GM19328 (cell line): ENCODE results near the gene BRINP2.
"Not testable (repeated sequence)": the region's sequence is repeated elsewhere in the genome, so short reads cannot be mapped to it uniquely, and the experiment has no call there.

Experiments used
- ATAC-seq: cut with Tn5 transposase; IDR thresholded peaks from one replicate; pipeline ENCODE4 v1.9.1; 2021; ENCODE audit warnings: mild to moderate bottlenecking, moderate library complexity; ENCODE audit not compliant: unreplicated experiment

Gene BRINP2

DNA sequence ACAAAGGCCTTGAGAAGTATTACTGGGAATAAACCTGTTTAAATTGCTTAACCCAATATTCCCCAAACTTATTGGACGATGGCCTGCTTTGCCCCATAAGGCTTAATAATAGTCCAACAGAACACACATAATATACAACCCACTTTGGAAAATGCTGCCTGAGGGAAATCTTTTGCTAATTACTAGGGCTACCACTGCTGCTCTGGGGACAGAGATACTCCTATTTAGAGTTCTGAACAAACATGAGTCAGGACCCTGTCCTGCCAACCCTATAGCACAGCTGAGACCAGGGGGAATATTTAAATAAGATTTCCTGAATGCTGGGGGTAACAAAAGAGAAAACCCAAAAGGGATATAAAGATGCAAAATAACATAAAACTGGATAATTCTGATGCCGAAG lies 139.1 kb downstream of the BRINP2 start:
- no peak for ATAC-seq

DNA sequence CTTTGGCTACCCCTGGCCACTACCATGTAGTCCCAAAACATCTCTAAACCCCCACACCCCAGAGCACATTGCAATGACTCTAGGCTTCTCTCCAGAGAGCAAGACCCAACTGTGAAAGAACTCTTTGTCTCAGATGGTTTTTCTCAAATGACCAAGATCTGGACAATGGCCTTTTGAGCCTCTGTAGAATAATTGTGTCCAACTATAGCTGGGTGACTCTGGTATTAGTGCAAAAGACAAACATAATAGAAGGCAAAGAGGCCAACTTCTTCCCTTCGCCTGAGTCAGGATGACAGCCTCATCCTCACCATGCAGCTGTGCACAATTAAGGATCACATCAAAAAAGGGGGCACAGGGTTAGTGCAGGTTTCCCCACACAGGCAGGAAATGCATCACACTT lies 139.6 kb downstream of the BRINP2 start:
- no peak for ATAC-seq

DNA sequence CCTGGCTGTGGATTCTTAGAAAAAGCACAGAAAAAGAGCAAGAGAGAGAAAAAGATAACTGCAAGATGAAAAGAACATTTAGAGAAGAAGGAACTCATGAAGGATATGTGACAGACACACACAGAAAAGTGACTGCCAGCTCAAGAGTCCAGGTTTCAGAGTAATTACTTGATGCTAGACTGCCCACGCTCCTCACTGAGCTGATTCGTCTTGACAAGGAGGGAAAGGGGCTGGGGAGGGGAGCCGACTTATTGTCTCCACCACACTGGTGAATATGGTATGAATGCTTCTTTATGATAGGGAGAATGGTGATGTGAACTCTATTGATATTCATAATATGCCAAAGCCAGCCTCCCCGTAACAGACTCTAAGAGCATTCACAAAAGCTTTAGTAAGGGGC lies 140.4 kb downstream of the BRINP2 start:
- ATAC-seq, result no peak

DNA sequence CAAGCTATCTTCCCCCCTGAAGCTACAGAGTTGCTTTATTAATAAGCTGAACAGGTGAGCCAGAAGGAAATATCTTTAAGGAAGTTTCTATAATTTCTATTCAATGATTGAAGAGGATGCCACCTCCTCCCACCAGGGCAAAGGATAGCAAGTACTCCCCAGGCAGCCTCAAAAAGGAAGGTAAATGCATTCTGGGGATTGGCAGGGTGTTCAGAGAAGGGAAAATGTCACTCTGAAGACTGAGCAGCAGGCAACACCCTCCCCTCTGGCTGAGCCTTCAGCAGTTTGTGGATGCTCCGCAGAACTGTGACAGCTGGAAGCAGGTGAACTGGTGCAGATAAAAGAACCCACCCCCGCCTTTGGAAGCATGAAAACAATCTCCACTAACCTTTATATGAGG lies 140.8 kb downstream of the BRINP2 start:
- no peak for ATAC-seq

DNA sequence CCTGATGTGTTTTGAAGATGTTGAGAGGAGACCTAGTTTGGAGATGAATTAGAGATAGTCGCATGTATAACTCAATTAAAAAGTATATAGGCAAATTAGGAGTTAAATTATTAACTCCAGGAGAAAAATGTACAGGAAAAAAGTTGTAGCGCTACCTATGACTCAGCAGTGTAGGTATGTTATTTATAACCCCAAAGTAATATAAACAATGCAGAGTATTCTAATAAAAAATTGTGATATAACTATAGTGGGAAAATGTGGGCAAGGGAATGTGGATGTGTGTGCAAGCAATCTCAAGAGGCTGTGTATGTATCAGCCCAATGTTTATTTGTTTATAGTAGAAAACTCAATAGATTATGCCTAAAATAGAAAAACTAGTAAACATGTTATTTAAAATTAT lies 144.5 kb downstream of the BRINP2 start:
- no peak for ATAC-seq

DNA sequence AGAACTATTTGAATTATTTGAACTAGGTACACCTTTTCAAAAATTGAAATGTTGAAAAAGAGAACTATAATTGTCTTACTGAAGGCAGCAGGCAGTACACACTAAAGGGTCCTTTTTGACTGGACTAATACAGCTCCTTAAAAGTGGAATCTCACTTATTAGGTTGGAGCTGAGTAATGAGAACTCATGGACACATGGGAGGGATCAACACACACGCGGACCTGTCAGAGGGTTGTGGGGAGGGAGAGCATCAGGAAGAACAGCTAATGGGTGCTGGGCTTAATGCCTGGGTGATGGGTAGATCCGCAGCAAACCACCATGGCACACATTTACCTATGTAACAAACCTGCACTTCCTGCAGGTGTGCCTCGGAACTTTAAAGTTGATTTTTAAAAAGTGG lies 145.0 kb downstream of the BRINP2 start:
- no peak for ATAC-seq

DNA sequence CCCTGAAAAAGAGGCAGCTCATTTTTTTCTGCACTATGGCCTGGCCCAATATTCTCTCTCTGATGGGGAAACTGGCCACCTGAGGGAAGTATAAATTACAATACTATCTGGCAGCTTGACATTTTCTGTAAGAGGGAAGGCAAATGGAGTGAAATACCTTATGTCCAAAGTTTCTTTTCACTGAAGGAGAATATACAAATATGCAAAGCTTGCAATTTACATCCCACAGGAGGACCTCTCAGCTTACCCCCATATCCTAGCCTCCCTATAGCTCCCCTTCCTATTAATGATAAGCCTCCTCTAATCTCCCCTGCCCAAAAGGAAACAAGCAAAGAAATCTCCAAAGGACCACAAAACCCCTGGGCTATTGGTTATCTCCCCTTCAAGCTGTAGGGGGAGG lies 150.7 kb downstream of the BRINP2 start:
- not testable (repeated sequence) for ATAC-seq

DNA sequence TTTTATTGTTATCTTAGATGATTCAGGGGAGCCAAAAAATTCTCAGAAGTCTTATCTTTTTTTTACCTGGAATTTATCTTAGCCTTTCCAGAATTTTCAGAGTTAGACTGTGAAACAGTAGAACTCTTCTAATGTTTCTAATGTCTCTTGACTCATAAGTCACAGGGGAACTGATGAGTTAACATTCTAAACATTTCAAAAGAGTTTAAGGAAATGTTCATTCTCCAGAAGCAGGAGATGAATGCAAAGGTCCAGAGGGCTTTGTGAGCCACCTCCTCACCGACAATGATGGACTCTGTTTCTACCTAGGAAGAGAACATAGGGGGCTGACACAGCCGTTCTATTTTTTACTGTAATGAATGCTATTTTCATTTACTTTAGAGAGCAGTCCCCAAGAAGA lies 157.5 kb downstream of the BRINP2 start:
- ATAC-seq, result no peak

DNA sequence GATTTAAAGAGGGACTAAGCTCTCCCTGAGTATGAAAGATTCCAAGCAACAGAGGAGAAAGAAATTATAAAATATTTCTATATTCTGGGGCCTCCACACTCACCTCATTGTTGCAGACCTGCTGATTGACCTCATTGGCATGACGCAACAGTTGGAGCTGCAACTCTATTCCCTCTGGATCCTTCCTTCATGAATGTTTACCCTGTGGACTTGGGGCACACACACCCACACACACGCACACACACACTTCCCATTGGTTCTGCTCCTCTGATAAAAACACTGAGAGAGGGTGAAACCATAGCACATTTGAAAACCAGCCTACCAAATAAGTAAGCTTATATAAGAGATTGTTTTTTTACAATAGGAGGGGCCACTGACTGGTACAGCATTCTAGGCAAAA lies 159.1 kb downstream of the BRINP2 start:
- ATAC-seq, result no peak
